Psoas muscle (tissue), 8 donors: ENCODE data around the gene SRSF10. TPM values are rescaled to one million over a fixed set of nuclear protein-coding genes. Genes with fewer than 3 reads are reported as not detected.

Source experiments
- ATAC-seq, 4 donors: fragments of 200-7000 bp; cut with Tn5 transposase; one replicate each; pipeline ENCODE4 v1.9.1; 2020; ENCODE audit warnings: moderate library complexity in 3 of 4, mild to moderate bottlenecking in 2 of 4
- DNase-seq, 2 donors: peaks; one replicate each; pipeline ENCODE4 v3.0.0-alpha.2; 2020
- H3K27ac ChIP-seq: fragments of 200-600 bp; one replicate; pipeline ENCODE4 v1.8.0; 2022
- H3K27me3 ChIP-seq, 3 donors: fragments of 200-600 bp in 1 of 3; one replicate each; pipeline versions ENCODE4 v1.6.1 to v1.8.0; 2013 to 2022; ENCODE audit warnings: low read length in 2 of 3, mild to moderate bottlenecking in 2 of 3, moderate library complexity in 1 of 3; ENCODE audit not compliant: insufficient read depth in 3 of 3
- H3K36me3 ChIP-seq, 2 donors: fragments of 200-600 bp in 1 of 2; one replicate each; pipeline versions ENCODE4 v1.6.1 to v1.8.0; 2013 to 2022; ENCODE audit warnings: low read depth in 1 of 2, mild to moderate bottlenecking in 1 of 2, moderate library complexity in 1 of 2; ENCODE audit not compliant: insufficient read depth in 1 of 2
- H3K4me1 ChIP-seq: fragments of 200-600 bp; one replicate; pipeline ENCODE4 v1.8.0; 2022
- H3K4me3 ChIP-seq: fragments of 200-600 bp; one replicate; pipeline ENCODE4 v1.8.0; 2022; ENCODE audit warnings: mild to moderate bottlenecking
- H3K9me3 ChIP-seq: fragments of 200-600 bp; one replicate; pipeline ENCODE4 v1.8.0; 2022
- CTCF ChIP-seq: fragments of 200-600 bp; IDR thresholded peaks from one replicate; pipeline ENCODE4 v1.8.0; 2022; ENCODE audit warnings: antibody characterized with exemption
- WGBS, 3 donors: extraction: QIAGEN DNeasy Blood & Tissue Kit; methylation state at CpG; one replicate each; pipeline versions ENCODE4 v1.1.6 to v1.1.7; 2013; 5-methylcytosine and 5-hydroxymethylcytosine counted together
- intact Hi-C, 2 donors: fragments of 100-400 bp; cut with DNase I; formaldehyde crosslinking; loops; one replicate each; pipeline versions ENCODE4 v1.11.0 to v1.14.2; 2022
- polyA plus RNA-seq, 3 donors: library from polyadenylated mRNA; stranded (reverse); fragments of 200-250 nt; gene quantifications; one replicate each; pipeline ENCODE4 v1.2.3, GENCODE V29; 2013
- total RNA-seq, 4 donors: library from RNA; stranded (reverse); fragmentation: NEBNext Ultra II Directional in 2 of 4; extraction: Animal tissue kit (Norgen Biotek cat#: 25700) in 2 of 4; gene quantifications; one replicate each; pipeline versions ENCODE4 v1.2.1 to v1.2.4, GENCODE V29; 2021 to 2023
- donor health status: healthy with polysubstance abuse.
- donor health status: DM: no; HTN: no; CAD: no; lungs with moderate emphysema.
- donor health status: Bipolar disorder and iron deficiency.
- donor health status: healthy.
- donor health status: DM: yes; HTN: yes; CAD: no.
- donor health status: DM: no; HTN: no; CAD: no.
- donor health status: DM: no; HTN: no; CAD: no.
- donor health status: DM: yes; HTN: yes; CAD: no.

Gene SRSF10
- total and polyA plus RNA-seq, 7 donors: 28.8 to 56.6 (median 44.4) TPM

GRCh38 chr1:23966973-23967493, 13.1 kb downstream of the SRSF10 start:
- no peak for ATAC-seq
- no peaks in the 10 kb centered on the region for H3K27me3 ChIP-seq

GRCh38 chr1:23964790-23965740, 15.1 kb downstream of the SRSF10 start:
- peak overlapping the region; percentile 42 for H3K27ac ChIP-seq
- H3K36me3 ChIP-seq: peaks cover 0 to 82% of the 10 kb centered on the region in 2 donors
- H3K4me3 ChIP-seq: no peak overlapping the region
- no peaks in the 10 kb centered on the region for H3K9me3 ChIP-seq
- no peak for TF ChIP-seq CTCF
- H3K27me3 ChIP-seq: no peaks in the 10 kb centered on the region
- no peak for DNase-seq
- no peak for ATAC-seq
- intact Hi-C loops: no loop called here
- 59 to 76% (median 66%) methylated on average over 5 of the region's 5 CpGs for WGBS, 3 donors
- H3K4me1 ChIP-seq: peaks cover 25% of the 10 kb centered on the region

More at GRCh38 chr1:23966973-23967493, 13.1 kb downstream of the SRSF10 start:
- Histone ChIP-seq H3K36me3 (peaks cover 0 to 87% of the 10 kb centered on the region in 2 donors), H3K4me3 (no peak overlapping the region), H3K27ac (peak overlapping the region; percentile 7), H3K9me3 (no peaks in the 10 kb centered on the region), H3K4me1 (peaks cover 17% of the 10 kb centered on the region)
- no peak for DNase-seq
- intact Hi-C loops: no loop called here
- TF ChIP-seq CTCF: no peak

- 61 to 71% (median 66%) methylated on average over 3 of the region's 3 CpGs for WGBS, 3 donors
- H3K36me3 ChIP-seq: peaks cover 0 to 74% of the 10 kb centered on the region in 2 donors
These were observed 15.9 kb downstream of the SRSF10 start for GRCh38 chr1:23964235-23964668.

GRCh38 chr1:23963617-23964234, 16.4 kb downstream of the SRSF10 start:
- no peaks in the 10 kb centered on the region for H3K27me3 ChIP-seq
- ATAC-seq: no peak
- DNase-seq: no peak
- TF ChIP-seq CTCF: no peak
- peaks cover 25% of the 10 kb centered on the region for H3K4me1 ChIP-seq
- H3K36me3 ChIP-seq: peaks cover 0 to 69% of the 10 kb centered on the region in 2 donors
- H3K9me3 ChIP-seq: no peaks in the 10 kb centered on the region
- no peak overlapping the region for H3K4me3 ChIP-seq
- H3K27ac ChIP-seq: peak overlapping the region; percentile 42
- 82 to 93% (median 89%) methylated on average over 1 of the region's 1 CpG for WGBS, 3 donors
- intact Hi-C loops: no loop called here

More at GRCh38 chr1:23964235-23964668, 15.9 kb downstream of the SRSF10 start:
- intact Hi-C loops: no loop called here
- no peak for TF ChIP-seq CTCF
- ATAC-seq: no peak
- no peak overlapping the region for H3K4me3 ChIP-seq
- DNase-seq: no peak
- H3K27ac ChIP-seq: peak overlapping the region; percentile 42
- no peaks in the 10 kb centered on the region for H3K9me3 ChIP-seq
- H3K27me3 ChIP-seq: no peaks in the 10 kb centered on the region
- H3K4me1 ChIP-seq: peaks cover 25% of the 10 kb centered on the region
